AG09319 (cell line): ENCODE results near the gene NELL2.

ENCODE experiments used
- DNase-seq: peaks from one replicate; pipeline ENCODE4 v3.0.0-alpha.2; 2010; ENCODE audit warnings: low read depth; ENCODE audit errors: extremely low read depth
- TF ChIP-seq, protein P1 (sequence below): IDR thresholded peaks from 2 replicates; pipeline ENCODE4 v1.5.1; 2011; ENCODE audit warnings: low read depth, mild to moderate bottlenecking, inconsistent platforms, low read length, moderate library complexity

The NELL2 gene

DNA sequence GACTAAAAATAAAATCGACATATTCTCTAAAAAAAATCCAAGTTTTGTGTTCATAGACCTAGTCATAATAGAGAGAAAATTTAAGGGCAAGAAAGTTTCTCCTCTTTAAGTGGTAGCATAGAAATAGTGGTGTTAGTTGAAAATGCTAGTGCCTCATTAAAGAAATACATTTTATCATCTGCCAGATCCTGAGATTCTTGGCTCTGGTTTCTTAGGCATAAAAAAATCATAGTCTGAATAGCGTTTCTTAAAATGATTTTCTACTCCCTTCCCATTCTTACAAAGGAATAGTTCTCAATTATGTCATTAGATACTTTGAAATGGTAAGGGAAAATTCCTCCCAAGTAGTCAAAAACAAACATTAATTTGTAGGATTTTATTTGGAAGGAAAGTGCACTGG is 212.8 kb downstream of the NELL2 start:
- no peak for DNase-seq
- TF ChIP-seq, protein P1, sequence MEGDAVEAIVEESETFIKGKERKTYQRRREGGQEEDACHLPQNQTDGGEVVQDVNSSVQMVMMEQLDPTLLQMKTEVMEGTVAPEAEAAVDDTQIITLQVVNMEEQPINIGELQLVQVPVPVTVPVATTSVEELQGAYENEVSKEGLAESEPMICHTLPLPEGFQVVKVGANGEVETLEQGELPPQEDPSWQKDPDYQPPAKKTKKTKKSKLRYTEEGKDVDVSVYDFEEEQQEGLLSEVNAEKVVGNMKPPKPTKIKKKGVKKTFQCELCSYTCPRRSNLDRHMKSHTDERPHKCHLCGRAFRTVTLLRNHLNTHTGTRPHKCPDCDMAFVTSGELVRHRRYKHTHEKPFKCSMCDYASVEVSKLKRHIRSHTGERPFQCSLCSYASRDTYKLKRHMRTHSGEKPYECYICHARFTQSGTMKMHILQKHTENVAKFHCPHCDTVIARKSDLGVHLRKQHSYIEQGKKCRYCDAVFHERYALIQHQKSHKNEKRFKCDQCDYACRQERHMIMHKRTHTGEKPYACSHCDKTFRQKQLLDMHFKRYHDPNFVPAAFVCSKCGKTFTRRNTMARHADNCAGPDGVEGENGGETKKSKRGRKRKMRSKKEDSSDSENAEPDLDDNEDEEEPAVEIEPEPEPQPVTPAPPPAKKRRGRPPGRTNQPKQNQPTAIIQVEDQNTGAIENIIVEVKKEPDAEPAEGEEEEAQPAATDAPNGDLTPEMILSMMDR, result no peak

DNA sequence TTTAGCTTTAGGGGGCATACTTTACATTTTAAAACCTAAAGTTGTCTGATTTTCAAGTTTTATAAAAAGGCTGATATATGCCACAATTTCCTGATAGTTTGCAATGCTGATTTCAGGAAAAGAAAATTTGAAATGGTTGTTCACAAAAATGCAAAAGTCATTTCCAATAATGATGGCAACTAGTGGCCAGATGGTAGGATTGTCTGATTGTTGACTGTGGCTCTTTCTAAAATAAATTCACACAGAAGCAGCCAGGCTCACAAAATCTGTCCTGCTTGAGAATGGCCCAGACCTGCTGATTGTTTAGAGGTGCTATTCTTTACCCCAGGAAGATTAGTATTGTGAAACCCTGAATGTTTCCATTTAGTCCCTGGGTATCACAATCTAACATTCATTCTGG is 220.3 kb downstream of the NELL2 start:
- no peak for DNase-seq
- TF ChIP-seq, protein P1, result no peak

DNA sequence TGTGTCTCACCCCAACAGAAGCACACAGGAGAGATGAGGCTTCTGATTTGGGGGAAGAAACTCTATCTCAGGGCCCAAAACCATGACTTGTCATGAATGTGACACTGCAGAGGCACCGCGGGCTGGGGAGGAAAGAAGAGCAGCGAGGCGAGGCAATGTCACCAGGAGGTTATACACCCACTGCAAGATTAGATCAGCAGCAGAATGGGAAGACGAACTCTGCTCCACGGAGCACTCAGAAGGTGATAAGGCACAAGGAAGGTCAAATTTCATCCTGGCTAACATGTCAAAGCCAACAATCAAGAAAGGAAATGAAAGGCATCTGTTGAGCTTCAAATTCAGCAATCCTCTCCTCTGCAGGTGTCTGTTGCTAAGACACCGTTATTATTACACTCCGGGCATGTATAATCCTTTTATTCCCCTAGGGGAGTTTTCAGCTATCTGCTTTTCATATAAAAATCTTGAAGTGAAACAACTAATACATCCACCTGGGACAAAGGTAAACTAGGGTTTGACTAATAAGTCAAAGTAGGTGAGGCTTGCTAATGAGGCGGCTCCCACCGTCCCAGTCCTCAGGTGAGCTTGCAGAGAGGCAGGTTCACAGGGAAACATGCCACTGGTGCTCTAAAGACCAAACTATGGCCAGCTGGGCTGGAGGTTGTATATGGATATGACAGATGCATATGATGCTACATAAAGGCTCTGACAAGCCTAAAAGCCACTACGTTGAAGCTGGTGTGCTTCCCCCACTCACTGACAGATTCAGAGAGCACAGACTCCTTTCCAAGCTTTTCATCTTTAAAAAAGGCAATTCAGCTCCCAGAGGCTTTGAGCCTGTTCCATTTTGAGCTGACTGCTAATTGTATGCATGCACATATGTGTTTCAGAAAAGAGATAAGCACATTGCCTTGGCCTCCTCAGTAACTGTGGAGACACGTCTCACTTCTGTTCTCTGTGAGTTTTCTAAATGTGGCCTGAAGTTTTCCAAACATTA is 221.2 kb downstream of the NELL2 start:
- TF ChIP-seq, protein P1, result no peak
- DNase-seq, result no peak

DNA sequence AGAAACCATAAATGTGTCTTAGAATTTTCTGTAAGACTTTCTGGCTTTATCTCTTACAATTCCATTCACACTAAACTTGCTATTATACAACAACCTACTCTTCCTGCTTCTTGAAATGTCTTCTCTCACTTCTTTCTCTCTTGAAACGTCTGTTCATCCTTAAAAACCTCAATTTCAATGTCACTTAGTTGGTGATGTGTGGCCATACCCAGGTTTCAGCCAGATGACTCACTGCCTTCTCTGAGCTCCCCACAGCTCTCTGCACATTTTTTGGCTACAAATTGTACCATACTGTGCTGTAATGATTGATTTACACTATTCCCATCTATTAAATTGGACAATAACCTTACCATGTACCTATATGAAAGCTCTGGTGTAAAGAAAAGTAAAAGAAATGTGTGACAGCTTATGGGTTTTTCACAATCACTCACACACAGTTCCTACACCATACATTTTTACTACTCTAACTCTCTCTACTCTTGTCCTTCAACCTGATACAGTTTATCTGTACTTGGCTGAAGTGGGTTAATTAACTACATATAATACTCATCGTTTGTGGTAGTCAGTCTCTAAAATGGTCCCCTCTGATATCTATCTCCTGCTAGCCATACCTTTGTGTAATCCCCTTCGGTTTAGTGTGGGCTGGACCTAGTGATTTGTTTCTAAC is 222.1 kb downstream of the NELL2 start:
- TF ChIP-seq, protein P1, result no peak

DNA sequence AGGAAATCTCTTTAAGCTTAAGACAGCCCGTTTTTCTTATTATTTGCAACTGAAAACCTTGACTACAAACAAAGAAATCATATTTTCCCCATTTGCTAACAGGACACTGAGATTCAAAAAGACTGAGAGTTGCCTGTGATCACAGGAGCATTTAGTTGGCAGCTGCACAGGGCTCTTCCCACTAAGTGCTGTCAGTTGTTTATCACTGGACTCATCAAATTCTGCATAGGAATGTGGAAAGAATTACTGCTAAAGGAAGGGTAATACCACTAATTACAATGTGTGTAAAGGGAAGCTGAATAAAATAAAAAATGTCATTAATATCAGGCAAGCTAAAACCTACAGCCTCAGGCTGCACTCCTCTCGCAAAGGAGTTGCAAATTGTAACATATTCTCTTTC is 226.4 kb downstream of the NELL2 start:
- TF ChIP-seq, protein P1, result no peak
- DNase-seq, result no peak

More for the DNA sequence above, 222.1 kb downstream of the NELL2 start:
- no peak for DNase-seq

DNA sequence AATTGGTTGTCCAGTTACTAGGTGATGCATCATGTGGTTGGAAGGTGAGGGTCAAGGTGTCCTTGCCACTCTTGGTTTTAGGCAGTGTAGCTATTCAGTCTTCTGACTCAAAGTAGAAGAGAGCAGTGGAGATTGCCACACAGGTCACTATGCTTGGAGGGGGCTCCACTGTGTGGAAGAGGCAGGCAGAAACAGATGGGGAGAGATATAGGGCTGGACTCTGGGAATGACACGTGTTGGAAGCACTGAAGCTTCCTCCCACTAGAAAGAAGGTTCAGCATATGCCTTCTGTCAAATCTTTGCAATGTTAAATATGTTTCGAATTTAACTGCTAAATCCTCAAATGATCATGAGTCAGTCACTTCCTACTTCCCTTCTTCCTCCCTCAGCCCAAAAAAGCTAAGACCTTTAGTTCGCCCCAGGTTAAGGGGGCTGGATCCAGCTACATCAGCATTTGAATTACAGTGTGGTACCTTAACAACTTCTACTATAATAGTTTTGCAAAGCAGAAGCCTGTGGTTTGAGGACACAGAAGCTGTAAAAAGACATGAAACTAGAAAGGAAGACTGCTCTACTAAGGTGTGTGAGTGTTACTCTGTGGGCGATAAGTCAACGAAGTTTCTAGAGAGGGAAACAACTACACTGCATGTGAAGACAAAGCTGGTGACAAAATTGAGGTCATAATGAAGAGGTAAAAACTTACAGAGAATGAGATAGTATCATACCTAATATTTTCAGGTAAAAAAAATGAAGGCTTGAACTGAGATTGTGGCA is 228.0 kb downstream of the NELL2 start:
- TF ChIP-seq, protein P1, result no peak
- no peak for DNase-seq
